Measurements from ENCODE around the gene SMOC1. TPM values are rescaled to one million over a fixed set of nuclear protein-coding genes. Genes with fewer than 3 reads are reported as not detected.

The SMOC1 gene
- total RNA-seq, 1 experiment from 2014 or later, result 0.68 TPM

DNA sequence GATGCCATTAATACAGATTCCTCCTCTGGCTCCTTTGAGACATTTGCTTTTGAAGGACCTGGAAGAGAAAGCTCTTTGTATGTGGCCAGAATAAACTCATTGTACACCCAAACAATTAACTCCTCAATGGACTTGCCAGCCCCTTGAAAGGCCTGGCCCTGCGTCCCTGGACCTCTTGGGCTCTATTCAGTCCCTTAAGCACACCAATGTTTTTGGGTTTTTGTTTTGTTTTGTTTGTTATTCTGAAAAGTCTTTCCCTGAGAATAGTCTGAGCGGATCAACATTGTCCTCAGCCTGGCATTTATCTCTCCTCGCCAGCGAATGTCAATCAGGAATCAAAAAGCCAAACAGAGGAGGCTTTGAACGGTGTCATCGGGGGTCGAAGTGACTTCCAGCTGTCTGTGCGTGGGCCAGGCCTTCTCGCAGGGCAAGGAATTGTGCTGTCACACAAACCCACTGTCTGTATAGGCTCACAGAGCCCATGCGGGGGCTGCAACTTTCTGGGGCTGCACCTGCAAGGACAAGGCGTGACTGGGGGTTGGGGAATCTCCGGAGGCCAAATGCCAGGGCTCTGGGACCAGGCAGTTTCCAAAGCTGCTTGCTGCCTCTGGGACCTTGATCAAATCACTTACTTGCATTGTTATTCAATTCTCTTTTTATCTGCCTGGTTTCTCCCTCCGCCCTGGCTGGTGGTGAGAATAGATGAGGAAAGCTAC, 108.3 kb downstream of the SMOC1 start:
- H3K79me1 ChIP-seq (ENCODE audit: insufficient read depth, low read depth, low read length, poor library complexity, severe bottlenecking), result no peaks in the 10 kb centered on the region
- H4K91ac ChIP-seq (ENCODE audit: insufficient read length, low read depth, low read length), result no peak overlapping the region
- H3K79me2 ChIP-seq (ENCODE audit: insufficient read depth, low read length), result no peaks in the 10 kb centered on the region
- Mint-ChIP-seq H3K27ac (peak overlapping the region in 2 of 3 experiments; percentile 57 to 93; a peak in 4 of 7 replicates), H3K36me3 (ENCODE audit: insufficient read depth in 1 of 3, low read depth in 3 of 3) (peaks cover 0 to 4% (median 3%) of the 10 kb centered on the region in 3 experiments; a peak in 5 of 7 replicates), H3K4me1 (peaks cover 34 to 36% of the 10 kb centered on the region in 2 experiments), H3K27me3 (ENCODE audit: low read depth) (peaks cover 6% of the 10 kb centered on the region), H3K4me3 (peak overlapping the region; percentile 0 to 1; a peak in 1 of 5 replicates), H3K9me3 (peaks cover 0 to 5% of the 10 kb centered on the region in 2 experiments; a peak in 2 of 5 replicates)
- peaks cover 3% of the 10 kb centered on the region; the same call in 1 of the 2 replicates for H3K4me1 ChIP-seq (ENCODE audit: insufficient read depth, low read length)
- no peaks in the 10 kb centered on the region for H3K9me3 ChIP-seq (ENCODE audit: control insufficient read depth, low read depth, low read length)
- no peak overlapping the region for H4K8ac ChIP-seq (replicated peaks; ENCODE audit: insufficient read length, low read depth, low read length)
- no peaks in the 10 kb centered on the region for H3K23me2 ChIP-seq (ENCODE audit: insufficient read length, low read depth, low read length, poor library complexity, severe bottlenecking)
- H3K18ac ChIP-seq (ENCODE audit: insufficient read length, low read depth, low read length), result no peak overlapping the region
- WGBS (ENCODE audit: extremely low coverage, insufficient read length, low lambda C conversion rate), result no CpG with 5 or more reads among the region's 13 CpGs
- no peak overlapping the region for H4K5ac ChIP-seq (ENCODE audit: insufficient read length, low read depth, low read length)
- TF ChIP-seq, protein P1, sequence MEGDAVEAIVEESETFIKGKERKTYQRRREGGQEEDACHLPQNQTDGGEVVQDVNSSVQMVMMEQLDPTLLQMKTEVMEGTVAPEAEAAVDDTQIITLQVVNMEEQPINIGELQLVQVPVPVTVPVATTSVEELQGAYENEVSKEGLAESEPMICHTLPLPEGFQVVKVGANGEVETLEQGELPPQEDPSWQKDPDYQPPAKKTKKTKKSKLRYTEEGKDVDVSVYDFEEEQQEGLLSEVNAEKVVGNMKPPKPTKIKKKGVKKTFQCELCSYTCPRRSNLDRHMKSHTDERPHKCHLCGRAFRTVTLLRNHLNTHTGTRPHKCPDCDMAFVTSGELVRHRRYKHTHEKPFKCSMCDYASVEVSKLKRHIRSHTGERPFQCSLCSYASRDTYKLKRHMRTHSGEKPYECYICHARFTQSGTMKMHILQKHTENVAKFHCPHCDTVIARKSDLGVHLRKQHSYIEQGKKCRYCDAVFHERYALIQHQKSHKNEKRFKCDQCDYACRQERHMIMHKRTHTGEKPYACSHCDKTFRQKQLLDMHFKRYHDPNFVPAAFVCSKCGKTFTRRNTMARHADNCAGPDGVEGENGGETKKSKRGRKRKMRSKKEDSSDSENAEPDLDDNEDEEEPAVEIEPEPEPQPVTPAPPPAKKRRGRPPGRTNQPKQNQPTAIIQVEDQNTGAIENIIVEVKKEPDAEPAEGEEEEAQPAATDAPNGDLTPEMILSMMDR (conservative IDR thresholded peaks at IDR 0.05), result no peak
- no peak overlapping the region for H3T11ph ChIP-seq (ENCODE audit: low read length)
- H2BK20ac ChIP-seq (ENCODE audit: low read depth, low read length, poor library complexity, severe bottlenecking), result no peak overlapping the region
- H2BK5ac ChIP-seq (ENCODE audit: insufficient read length, low read length), result no peak overlapping the region
- H3K27ac ChIP-seq (ENCODE audit: insufficient read length, low read depth, low read length), result no peak overlapping the region
- H2BK120ac ChIP-seq (ENCODE audit: low read depth, low read length, poor library complexity, severe bottlenecking), result no peak overlapping the region
- H2AFZ ChIP-seq (ENCODE audit: low read length), result no peak overlapping the region
- peak; percentile 72 for DNase-seq
- peak overlapping the region; percentile 13 for H3K4me2 ChIP-seq (ENCODE audit: insufficient read depth, insufficient read length, low read length)
- no peak overlapping the region for H3K4ac ChIP-seq (ENCODE audit: low read depth, low read length)
- H4K20me1 ChIP-seq (ENCODE audit: control insufficient read depth, insufficient read depth, insufficient read length), result no peaks in the 10 kb centered on the region
- no peak overlapping the region for H3K56ac ChIP-seq (ENCODE audit: insufficient read length, low read depth, low read length)
- H2AK5ac ChIP-seq (ENCODE audit: insufficient read length, low read length), result no peak overlapping the region
- no peak overlapping the region for H3K14ac ChIP-seq (ENCODE audit: insufficient read depth, low read length)
- H3K9ac ChIP-seq (ENCODE audit: extremely low read depth, insufficient read length, low read length), result no peak overlapping the region
- H3K27me3 ChIP-seq (ENCODE audit: insufficient read depth, low read length), result no peaks in the 10 kb centered on the region
- no peak overlapping the region for H3K23ac ChIP-seq (ENCODE audit: insufficient read length, low read depth, low read length)
- H2BK12ac ChIP-seq (ENCODE audit: insufficient read length, low read depth, low read length), result no peak overlapping the region
- no peak overlapping the region for H2BK15ac ChIP-seq (ENCODE audit: low read depth, low read length)

Data from H9 (cell line).